ENCODE measurements around the gene GLT1D1.

GLT1D1 gene

GRCh38 chr12:129009833-129010622 lies 156.8 kb downstream of the GLT1D1 start:
- DNase-seq = no peak

- DNase-seq = no peak
Observed at GRCh38 chr12:129016159-129016558, 162.9 kb downstream of the GLT1D1 start.

GRCh38 chr12:129025055-129025454 lies 171.8 kb downstream of the GLT1D1 start:
- no peak for DNase-seq

- no peak for DNase-seq
Observed at GRCh38 chr12:129028844-129029243, 175.6 kb downstream of the GLT1D1 start.
